GM18873 (cell line): ENCODE measurements around the gene SLC35D3.
"Not testable (repeated sequence)": the region's sequence is repeated elsewhere in the genome, so short reads cannot be mapped to it uniquely, and the experiment has no call there.

ENCODE experiments used
- ATAC-seq: cut with Tn5 transposase; IDR thresholded peaks from one replicate; pipeline ENCODE4 v1.9.1; 2021; ENCODE audit warnings: mild to moderate bottlenecking, moderate library complexity, moderate number of reproducible peaks; ENCODE audit not compliant: unreplicated experiment, low FRiP score

Gene SLC35D3, protein sequence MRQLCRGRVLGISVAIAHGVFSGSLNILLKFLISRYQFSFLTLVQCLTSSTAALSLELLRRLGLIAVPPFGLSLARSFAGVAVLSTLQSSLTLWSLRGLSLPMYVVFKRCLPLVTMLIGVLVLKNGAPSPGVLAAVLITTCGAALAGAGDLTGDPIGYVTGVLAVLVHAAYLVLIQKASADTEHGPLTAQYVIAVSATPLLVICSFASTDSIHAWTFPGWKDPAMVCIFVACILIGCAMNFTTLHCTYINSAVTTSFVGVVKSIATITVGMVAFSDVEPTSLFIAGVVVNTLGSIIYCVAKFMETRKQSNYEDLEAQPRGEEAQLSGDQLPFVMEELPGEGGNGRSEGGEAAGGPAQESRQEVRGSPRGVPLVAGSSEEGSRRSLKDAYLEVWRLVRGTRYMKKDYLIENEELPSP

DNA sequence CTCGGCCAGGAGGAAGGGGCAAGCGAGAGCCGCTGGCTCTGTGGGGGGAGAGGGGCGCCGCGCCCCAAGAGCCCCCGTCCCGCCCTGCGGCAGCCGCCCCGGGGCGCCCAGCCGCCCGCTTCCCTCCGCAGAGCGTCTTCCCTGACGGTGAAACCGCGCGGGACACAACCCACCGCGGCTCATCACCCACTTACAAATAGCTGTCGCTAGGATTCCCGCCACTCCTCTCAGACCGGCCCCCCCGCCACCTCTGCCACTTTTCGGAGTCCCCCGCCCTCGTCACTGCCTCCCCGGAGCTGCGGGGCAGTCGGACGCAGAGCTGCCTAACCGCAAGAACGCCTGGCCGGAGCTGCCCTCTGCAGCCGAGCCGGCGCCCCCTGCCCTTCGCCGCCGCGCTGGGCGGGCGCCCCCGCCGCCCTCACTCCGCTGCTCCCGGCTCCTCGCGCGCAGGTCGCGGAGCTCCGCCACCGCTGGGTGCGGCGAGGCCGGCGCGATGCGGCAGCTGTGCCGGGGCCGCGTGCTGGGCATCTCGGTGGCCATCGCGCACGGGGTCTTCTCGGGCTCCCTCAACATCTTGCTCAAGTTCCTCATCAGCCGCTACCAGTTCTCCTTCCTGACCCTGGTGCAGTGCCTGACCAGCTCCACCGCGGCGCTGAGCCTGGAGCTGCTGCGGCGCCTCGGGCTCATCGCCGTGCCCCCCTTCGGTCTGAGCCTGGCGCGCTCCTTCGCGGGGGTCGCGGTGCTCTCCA lies at the start of gene SLC35D3:
SLC35D3 (plus strand) TSS at position 366 of the 749 bp plus-strand sequence; CDS start at position 494, 128 bp downstream.
- ATAC-seq, result no peak

DNA sequence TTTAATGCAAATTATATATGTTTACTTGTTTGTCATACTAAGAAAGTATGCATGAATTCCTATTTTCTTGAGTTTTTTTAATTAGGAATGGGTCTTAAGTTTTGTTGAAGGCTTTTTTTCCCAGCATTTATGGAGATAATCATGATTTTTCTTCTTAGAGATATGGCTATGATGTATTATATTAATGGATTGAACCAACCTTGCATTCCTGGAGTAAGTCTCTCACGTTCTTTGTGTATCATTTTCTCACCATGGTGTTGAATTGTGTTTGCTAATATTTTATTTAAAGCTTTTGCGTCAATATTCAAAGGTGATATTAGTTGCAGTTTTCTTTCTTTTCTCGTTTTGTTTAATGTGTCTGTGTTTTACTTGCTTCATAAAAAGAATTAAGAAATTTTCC lies 48.4 kb upstream of the SLC35D3 start:
- ATAC-seq, result no peak

DNA sequence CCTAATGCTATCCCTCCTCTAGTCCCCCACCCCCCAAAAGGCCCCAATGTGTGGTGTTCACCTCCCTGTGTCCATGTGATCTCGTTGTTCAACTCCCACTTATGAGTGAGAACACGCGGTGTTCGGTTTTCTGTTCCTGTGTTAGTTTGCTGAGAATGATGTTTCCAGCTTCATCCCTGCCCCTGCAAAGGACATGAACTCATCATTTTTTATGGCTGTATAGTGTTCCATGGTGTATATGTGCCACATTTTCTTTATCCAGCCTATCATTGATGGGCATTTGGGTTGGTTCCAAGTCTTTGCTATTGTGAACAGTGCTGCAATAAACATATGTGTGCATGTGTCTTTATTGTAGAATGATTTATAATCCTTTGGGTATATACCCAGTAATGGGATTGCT lies 45.6 kb upstream of the SLC35D3 start:
- ATAC-seq, result not testable (repeated sequence)

DNA sequence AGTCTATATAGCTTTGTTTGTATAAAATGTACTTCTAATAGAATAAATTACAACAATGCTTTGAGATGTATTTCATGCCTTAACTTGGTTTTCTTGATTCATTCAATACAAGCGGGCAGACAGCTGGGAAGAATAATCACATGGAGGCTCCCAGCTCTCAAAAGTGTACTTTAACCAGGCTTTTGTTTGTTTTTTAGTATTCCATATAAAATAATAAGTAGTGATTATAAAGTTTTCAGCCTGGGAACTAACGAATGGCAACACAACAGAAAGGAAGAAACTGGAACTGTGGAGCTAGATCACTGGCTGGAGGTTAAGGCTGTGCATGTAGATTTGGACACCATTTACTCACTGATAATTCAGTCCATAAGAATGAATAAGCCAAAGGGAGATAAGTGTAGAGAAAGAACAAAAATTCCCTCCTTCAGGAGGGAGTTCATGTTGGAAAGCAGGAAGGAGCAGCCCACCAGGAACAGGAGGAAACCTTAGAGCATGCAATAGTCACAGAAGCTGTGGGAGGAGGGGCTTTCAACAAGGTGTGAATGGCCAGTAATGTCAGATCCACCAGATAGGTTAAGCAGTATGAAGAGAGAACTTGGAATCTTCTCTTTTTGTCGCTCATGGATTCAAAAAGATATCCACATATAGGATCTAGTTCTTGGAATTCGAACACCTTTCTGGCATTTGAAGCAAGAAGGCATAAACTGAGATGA lies 41.2 kb upstream of the SLC35D3 start:
- ATAC-seq, result no peak

DNA sequence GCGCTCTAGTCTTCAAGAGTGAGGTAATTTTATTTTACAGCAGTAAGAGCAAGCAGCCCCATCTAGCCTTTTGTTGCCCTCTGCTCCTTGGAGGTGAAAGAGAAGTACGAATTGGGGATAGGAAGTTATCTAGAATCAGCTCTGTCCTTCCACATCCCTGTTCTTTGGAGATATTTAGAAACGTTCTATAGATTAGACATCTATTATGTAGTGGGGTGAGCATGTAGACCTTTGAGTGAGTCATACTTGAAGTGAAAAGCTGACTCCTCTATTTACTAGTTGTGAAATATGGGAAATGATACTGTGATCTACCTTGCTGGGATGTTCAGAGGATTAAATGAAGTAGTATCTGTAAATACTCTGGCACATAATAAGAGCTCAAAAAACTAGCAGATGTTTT lies 36.0 kb upstream of the SLC35D3 start:
- no peak for ATAC-seq

DNA sequence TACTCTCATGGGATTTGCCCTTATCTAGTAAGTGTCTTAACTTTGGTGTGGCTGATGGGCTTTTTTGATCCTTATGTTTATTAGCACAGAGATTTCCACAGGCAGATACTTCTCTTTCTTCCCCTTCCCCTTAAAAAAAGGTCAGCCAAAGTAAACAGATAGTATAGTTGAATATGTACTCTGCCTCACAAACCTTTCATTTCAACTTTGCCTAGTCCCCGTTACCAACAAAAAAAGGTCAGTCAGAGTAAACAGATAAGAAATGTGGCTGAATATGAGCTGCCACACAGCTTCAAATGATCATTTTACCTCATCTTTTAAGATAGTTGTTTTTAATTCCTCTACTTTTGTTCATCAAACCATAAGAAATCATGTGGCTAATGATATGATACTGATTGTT lies 34.1 kb upstream of the SLC35D3 start:
- no peak for ATAC-seq

DNA sequence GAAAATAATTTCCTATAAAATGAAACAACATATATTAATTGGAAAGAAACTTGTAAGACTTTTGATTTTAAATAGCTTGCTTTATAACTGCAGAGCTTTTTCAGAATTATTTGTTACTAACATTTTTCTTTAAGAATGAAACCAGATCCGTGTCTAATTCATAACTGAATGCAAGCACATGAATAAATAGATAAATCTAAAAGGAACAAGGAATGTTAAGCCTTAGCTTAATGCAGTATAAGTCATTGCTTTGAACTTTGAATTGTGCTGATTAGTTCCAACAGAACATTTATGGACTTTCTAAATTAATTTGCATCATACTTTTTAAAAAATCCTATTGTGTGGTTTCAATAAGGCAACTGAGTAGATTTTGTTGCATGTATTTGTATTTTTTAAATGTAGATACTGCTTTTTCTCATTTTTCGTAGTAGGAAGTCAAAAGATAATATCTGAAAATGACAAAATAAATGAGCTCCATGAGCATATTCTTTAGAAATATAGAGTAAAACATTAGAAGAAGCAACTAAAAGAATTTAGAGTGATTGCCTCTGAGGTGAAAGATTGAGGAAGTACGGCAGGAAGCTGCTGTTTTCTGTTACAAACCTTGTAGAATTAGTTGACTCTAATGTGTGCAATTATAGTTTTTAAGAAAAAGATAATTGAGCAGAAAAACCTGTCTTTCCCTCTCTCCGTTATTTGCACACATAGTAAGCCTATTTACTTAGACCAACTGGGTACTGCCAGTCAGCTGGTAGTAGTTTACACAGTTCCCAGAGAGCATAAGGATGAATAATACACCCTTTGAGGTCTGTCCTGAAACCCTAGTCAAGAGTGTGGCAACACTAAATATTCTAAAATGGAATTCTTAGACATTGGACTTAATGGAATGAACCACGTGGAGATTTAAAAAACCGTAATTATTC lies 32.6 kb upstream of the SLC35D3 start:
- ATAC-seq, result no peak

DNA sequence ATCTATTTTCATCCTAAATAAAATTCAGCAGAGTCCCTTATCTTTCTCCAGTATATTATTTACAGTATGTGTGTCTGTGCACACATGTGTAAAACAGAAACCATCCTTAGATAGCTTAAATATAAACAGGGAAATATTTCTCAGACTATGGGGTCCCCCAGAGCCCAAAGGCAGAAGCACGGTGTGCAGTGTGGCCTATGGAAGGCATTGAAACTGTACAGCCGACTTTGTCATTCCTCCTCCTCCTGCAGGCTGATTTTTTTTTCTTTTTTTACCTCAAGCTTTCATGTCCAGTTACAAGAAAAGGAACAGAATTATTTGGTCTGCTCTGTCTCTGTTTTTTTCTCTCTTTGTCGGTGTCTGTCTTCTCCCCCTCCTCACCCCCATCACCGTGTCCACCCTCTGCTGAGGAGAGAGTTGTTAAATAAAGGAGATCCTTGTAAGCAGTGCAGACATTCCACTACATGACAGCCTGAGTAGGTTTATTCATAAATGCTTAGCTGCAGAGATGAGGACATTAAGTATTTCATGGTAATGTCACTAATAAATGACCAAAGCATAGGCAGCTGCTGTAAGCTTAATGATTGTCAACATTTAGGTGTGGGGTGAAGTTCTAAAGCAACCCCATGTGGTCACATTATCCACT lies 31.8 kb upstream of the SLC35D3 start:
- no peak for ATAC-seq

DNA sequence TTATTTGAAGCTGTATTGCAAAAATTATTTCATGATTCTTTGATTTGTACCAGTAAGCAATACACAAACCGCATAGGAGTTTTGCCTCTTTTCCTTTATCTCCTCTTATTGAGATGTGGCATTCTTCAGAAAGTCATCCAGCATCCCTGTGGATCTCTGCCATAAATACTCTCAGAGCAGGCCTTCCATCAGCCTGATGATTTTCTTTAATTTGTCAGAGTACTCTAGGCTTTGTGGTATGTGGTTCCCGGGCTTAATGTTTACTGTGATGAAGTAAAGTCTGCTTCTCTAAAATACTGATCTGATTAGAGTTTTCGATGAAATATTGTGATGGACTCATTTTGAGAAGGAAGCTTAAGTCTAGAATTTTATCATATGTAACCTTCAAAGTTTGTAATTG lies 31.1 kb upstream of the SLC35D3 start:
- ATAC-seq, result no peak

DNA sequence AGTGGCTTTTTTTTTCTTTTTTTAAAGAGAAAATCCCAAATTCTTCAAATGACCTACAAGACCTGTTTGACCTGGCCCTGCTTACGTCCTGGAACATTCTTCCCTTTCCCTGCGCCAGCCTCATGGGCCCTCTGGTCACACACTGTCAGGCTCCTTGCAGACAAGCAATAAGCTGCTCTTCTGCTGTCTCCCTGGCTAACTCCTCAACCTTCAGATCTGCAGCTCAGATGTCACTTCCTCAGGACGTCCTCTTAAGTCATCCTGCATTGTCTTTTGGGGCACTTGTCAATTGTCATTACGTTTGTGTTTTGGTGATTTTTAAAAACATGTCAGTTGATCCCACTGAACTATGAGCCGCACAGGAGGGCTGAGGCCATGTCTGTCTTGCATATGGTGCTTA lies 28.9 kb upstream of the SLC35D3 start:
- no peak for ATAC-seq

DNA sequence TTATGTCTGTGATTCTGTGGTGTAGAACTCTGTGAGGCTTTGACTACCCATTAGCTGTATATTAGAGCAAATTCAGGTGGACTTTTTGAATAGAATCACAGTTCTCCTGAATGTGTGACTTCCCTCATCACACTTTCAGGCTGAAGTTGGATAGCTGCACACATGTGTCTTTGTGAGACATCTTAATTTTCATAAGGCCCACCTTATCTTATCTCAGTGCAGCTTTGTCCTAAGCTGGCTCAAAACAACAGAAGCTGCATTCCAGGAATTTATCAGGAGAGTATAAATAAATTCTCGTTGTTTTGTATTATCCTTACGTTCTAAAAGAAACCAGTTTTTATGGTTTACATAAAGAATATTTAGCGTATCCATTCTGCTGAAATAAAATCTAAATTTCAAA lies 26.2 kb upstream of the SLC35D3 start:
- no peak for ATAC-seq

DNA sequence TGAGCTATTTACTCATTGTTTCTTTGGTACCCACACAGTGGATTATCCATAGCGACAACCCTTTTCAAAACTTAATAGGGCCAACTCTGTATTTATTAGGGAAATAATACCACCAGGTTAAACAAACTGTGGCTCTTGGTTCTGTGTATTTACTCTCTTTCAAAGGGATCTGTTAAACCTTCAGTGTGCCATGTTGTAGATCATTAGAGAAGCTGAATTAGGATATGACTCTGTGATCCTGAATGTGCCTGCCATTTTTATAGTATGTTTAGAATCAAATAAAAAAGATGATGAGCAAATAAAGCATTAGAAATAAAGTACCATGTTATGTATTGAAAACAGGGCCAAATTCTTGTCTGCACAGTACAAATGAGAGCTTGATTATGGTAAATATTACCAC lies 25.0 kb upstream of the SLC35D3 start:
- ATAC-seq, result no peak

DNA sequence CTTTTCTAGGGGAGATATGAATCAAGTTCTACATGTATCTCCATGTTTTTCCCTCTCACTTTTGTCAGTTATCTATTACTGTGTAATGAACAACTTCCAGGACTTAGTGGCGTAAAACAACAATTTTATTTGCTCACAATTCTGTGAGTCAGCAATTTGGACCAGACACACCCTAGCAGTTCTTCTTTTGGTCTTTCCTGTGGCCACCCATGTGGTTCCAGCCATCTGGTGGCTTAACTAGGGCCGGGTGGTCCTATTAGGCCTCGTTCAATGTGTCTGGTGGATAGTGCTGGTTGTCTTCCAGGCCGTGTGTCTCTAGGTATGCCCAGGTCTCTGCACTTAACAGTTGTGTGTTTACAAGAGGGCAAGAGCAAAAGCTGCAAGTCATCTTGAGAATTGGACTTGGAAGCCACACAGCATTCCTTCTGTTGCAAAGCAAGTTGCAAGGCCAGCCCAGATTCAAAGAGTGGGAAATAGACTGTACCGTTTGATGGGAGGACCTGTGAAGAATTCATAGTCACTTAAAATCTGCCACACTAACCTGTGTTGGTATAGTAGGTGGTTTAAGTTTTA lies 20.8 kb upstream of the SLC35D3 start:
- no peak for ATAC-seq

DNA sequence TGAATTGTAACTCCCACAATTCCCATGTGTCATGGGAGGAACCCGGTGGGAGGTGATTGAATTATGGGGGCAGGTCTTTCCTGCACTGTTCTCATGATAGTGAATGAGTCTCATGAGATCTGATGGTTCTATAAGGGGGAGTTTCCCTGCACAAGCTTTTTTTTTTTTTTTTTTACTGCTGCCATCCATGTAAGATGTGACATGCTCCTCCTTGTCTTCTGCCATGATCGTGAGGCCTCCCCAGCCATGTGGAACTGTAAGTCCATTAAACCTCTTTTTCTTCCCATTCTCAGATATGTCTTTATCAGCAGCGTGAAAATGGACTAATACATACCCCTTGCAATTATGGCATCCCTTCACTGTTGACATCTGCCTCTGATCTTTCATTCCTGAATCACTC lies 17.6 kb upstream of the SLC35D3 start:
- not testable (repeated sequence) for ATAC-seq

DNA sequence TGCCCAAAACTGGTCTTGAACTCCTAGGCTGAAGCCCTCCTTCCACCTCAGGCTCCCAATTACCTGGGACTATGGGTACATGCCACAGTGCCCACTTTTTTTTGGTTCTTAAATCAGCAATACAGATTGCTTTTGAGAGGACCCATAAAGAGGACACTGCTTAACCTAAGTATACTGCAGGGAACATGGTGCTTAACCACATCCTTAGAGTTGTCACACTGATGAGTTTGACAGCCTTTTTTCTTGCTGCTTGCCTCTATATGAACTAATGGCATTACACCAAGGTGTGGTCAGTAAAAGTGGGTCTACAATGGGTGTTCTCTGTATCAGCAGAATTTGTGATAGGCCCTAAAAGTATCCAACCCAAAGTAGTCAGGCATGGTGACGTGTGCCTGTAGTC lies 7.2 kb upstream of the SLC35D3 start:
- ATAC-seq, result no peak

DNA sequence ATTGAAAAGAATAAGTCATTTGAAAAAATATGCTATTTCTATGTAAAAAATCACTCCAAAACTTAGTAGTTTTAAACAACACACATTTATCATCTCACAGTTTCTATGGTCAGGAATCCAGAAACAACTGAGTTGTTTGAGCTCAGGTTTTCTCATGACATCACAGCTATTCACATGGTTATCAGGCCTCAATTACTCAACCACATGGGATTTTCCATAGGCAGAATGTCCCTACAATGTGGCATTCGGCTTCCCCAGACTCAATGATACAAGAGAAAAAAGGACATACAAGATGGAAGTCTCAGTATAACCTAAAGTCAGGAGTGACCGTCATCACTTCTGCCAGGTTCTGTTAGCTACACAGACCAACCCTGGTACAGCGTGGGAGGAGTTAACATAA lies 3.4 kb upstream of the SLC35D3 start:
- ATAC-seq, result no peak

DNA sequence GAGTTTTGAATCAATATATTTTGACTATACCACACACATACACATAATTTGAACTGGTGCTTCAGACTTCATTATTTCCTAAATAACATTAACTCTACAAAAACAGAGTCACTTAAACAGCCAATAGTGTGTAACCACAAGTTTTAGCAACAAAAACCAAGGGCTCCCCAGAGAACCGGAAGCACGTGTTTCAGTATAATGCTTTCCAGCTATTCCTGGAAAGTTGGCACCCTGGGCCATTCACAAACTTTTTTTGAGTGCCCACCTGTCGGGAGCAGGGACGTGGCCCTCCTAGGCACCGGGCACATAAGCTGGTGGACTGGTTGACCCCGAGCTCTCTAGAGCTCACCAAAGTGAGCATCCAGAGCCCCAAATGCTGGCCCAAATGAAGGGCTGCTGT lies 1.9 kb upstream of the SLC35D3 start:
- ATAC-seq, result no peak

DNA sequence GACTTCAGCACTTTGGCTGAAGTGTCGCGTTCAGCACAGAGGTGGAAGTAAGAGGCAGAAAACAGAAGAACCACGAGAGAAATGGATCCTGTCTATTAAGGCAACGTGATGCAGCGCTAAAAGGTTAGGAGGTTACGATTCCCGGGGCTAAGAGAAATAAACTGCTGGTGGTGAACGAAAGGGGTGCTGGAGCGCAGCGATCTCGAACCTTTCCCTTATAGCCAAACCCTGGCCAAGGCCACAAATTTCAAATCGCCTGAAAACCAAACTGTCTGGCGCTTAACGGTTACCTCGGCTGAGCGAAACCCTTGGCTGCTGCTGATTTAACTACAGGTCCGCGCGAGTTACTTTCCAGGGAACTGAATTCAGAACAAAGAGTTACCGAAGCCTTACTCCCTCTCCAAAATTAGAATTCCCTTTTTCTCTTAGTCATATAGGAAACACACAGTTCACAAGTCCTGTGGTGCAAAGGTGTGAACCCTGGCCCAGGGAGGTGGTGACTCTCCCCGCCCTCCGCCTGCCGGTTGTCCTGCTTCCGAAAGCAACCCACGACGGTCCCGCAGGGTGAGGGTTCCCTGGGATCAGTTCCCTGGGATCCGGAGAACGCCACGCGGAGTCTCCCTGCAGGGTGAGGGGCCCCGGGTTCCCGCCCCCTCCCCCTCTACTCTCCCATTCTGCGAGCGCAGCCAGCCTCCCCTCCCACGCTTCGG lies 1.3 kb upstream of the SLC35D3 start:
- no peak for ATAC-seq
